Measurements from ENCODE around the gene CNTN5.

The CNTN5 gene

GRCh38 chr11:99592266-99592665 lies 571.5 kb downstream of the CNTN5 start:
- no peaks in the 10 kb centered on the region for H3K4me1 ChIP-seq (ENCODE audit: control insufficient read depth in 1 of 2, insufficient read depth in 2 of 2, low read length in 2 of 2)
- no peak overlapping the region for H2AFZ ChIP-seq (ENCODE audit: insufficient read depth, low read length, poor library complexity)
- H3K4me3 ChIP-seq (ENCODE audit: low read depth, low read length) = no peak overlapping the region
- no peak overlapping the region for H2AK5ac ChIP-seq (ENCODE audit: low read length)
- H3K27me3 ChIP-seq (ENCODE audit: insufficient read depth, low read length) = no peaks in the 10 kb centered on the region
- H3K36me3 ChIP-seq (ENCODE audit: control insufficient read depth in 1 of 2, insufficient read depth in 2 of 2, low read length in 2 of 2) = no peaks in the 10 kb centered on the region
- H2BK120ac ChIP-seq (ENCODE audit: insufficient read depth, low read length, poor library complexity) = no peak overlapping the region
- no peak overlapping the region for H4K8ac ChIP-seq (ENCODE audit: low read depth, low read length)
- no peak overlapping the region for H3K18ac ChIP-seq (ENCODE audit: low read length)
- H4K91ac ChIP-seq (ENCODE audit: low read depth, low read length) = no peak overlapping the region
- H3K4ac ChIP-seq (ENCODE audit: low read depth, low read length) = no peak overlapping the region
- no peaks in the 10 kb centered on the region for H3K79me2 ChIP-seq (ENCODE audit: control insufficient read depth, insufficient read depth, low read length, poor library complexity)
- H4K12ac ChIP-seq (ENCODE audit: low read depth, low read length) = no peak overlapping the region
- no peak overlapping the region for H3K9ac ChIP-seq (ENCODE audit: low read length)
- no peak overlapping the region for H3K27ac ChIP-seq (ENCODE audit: low read depth, low read length)
- no peak for DNase-seq
- no peak overlapping the region for H3K4me2 ChIP-seq (ENCODE audit: low read length)
- no peak overlapping the region for H2BK12ac ChIP-seq (ENCODE audit: low read length)
- WGBS (ENCODE audit: extremely low coverage, insufficient coverage, insufficient read length) = no CpG with 5 or more reads among the region's 4 CpGs
- no peaks in the 10 kb centered on the region for H3K9me3 ChIP-seq (ENCODE audit: insufficient read depth, low read depth, low read length)
- H3K14ac ChIP-seq (ENCODE audit: low read length) = no peak overlapping the region
- no peaks in the 10 kb centered on the region for H3K79me1 ChIP-seq (ENCODE audit: low read length)
- H3K23ac ChIP-seq (ENCODE audit: low read length) = no peak overlapping the region
- H2BK5ac ChIP-seq (ENCODE audit: low read depth, low read length, poor library complexity) = no peak overlapping the region

GRCh38 chr11:99593197-99593596 lies 572.4 kb downstream of the CNTN5 start:
- Histone ChIP-seq H3K27ac (ENCODE audit: low read depth, low read length) (no peak overlapping the region), H2BK120ac (ENCODE audit: insufficient read depth, low read length, poor library complexity) (no peak overlapping the region), H3K9ac (ENCODE audit: low read length) (no peak overlapping the region), H4K12ac (ENCODE audit: low read depth, low read length) (no peak overlapping the region), H3K23ac (ENCODE audit: low read length) (no peak overlapping the region), H2AFZ (ENCODE audit: insufficient read depth, low read length, poor library complexity) (no peak overlapping the region), H3K79me2 (ENCODE audit: control insufficient read depth, insufficient read depth, low read length, poor library complexity) (no peaks in the 10 kb centered on the region), H3K79me1 (ENCODE audit: low read length) (no peaks in the 10 kb centered on the region), H3K9me3 (ENCODE audit: insufficient read depth, low read depth, low read length) (no peaks in the 10 kb centered on the region), H2BK5ac (ENCODE audit: low read depth, low read length, poor library complexity) (no peak overlapping the region), H4K8ac (ENCODE audit: low read depth, low read length) (no peak overlapping the region), H2AK5ac (ENCODE audit: low read length) (no peak overlapping the region), H3K14ac (ENCODE audit: low read length) (no peak overlapping the region), H3K18ac (ENCODE audit: low read length) (no peak overlapping the region), H3K4me2 (ENCODE audit: low read length) (no peak overlapping the region), H2BK12ac (ENCODE audit: low read length) (no peak overlapping the region), H3K4ac (ENCODE audit: low read depth, low read length) (no peak overlapping the region), H3K4me1 (ENCODE audit: control insufficient read depth in 1 of 2, insufficient read depth in 2 of 2, low read length in 2 of 2) (no peaks in the 10 kb centered on the region), H3K4me3 (ENCODE audit: low read depth, low read length) (no peak overlapping the region), H4K91ac (ENCODE audit: low read depth, low read length) (no peak overlapping the region), H3K27me3 (ENCODE audit: insufficient read depth, low read length) (no peaks in the 10 kb centered on the region), H3K36me3 (ENCODE audit: control insufficient read depth in 1 of 2, insufficient read depth in 2 of 2, low read length in 2 of 2) (no peaks in the 10 kb centered on the region)
- no CpG with 5 or more reads among the region's 1 CpG for WGBS (ENCODE audit: extremely low coverage, insufficient coverage, insufficient read length)
- DNase-seq = no peak

GRCh38 chr11:99601179-99601578 lies 580.4 kb downstream of the CNTN5 start:
- no peak overlapping the region for H2AK5ac ChIP-seq (ENCODE audit: low read length)
- H3K18ac ChIP-seq (ENCODE audit: low read length) = no peak overlapping the region
- no peak overlapping the region for H3K4ac ChIP-seq (ENCODE audit: low read depth, low read length)
- H3K4me1 ChIP-seq (ENCODE audit: control insufficient read depth in 1 of 2, insufficient read depth in 2 of 2, low read length in 2 of 2) = no peaks in the 10 kb centered on the region
- H4K8ac ChIP-seq (ENCODE audit: low read depth, low read length) = no peak overlapping the region
- H3K79me2 ChIP-seq (ENCODE audit: control insufficient read depth, insufficient read depth, low read length, poor library complexity) = no peaks in the 10 kb centered on the region
- no peak overlapping the region for H4K12ac ChIP-seq (ENCODE audit: low read depth, low read length)
- no peak overlapping the region for H3K4me3 ChIP-seq (ENCODE audit: low read depth, low read length)
- H2BK12ac ChIP-seq (ENCODE audit: low read length) = no peak overlapping the region
- DNase-seq = no peak
- H3K23ac ChIP-seq (ENCODE audit: low read length) = no peak overlapping the region
- no peaks in the 10 kb centered on the region for H3K36me3 ChIP-seq (ENCODE audit: control insufficient read depth in 1 of 2, insufficient read depth in 2 of 2, low read length in 2 of 2)
- H3K9ac ChIP-seq (ENCODE audit: low read length) = no peak overlapping the region
- H2AFZ ChIP-seq (ENCODE audit: insufficient read depth, low read length, poor library complexity) = no peak overlapping the region
- H3K14ac ChIP-seq (ENCODE audit: low read length) = no peak overlapping the region
- no peaks in the 10 kb centered on the region for H3K9me3 ChIP-seq (ENCODE audit: insufficient read depth, low read depth, low read length)
- H4K91ac ChIP-seq (ENCODE audit: low read depth, low read length) = no peak overlapping the region
- no peak overlapping the region for H2BK120ac ChIP-seq (ENCODE audit: insufficient read depth, low read length, poor library complexity)
- H3K79me1 ChIP-seq (ENCODE audit: low read length) = no peaks in the 10 kb centered on the region
- no peak overlapping the region for H3K27ac ChIP-seq (ENCODE audit: low read depth, low read length)
- WGBS (ENCODE audit: extremely low coverage, insufficient coverage, insufficient read length) = no CpG with 5 or more reads among the region's 1 CpG
- H2BK5ac ChIP-seq (ENCODE audit: low read depth, low read length, poor library complexity) = no peak overlapping the region
- no peak overlapping the region for H3K4me2 ChIP-seq (ENCODE audit: low read length)
- no peaks in the 10 kb centered on the region for H3K27me3 ChIP-seq (ENCODE audit: insufficient read depth, low read length)

DNA sequence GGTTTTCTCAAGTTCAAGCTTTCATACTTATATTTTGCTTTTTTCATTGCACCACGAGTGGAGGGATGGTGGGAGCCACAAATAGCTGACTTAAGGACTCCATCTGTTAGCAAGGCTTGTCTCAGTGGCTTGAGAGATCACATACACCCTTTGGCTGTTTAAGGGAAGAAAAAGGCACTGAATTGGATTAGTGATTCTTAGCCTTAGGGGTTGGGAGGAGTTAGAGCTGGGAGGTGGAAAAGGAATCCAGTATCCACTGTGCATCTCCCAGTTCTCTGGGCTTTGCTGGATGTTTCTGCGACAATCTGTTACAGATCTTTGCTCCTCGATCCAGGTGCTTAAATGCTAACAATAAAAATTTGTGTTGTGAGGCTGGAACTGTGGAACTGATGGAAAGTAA lies 593.6 kb downstream of the CNTN5 start:
- Histone ChIP-seq H3K9me3 (ENCODE audit: insufficient read depth, low read depth, low read length) (no peaks in the 10 kb centered on the region), H3K4me2 (ENCODE audit: low read length) (no peak overlapping the region), H3K79me1 (ENCODE audit: low read length) (no peaks in the 10 kb centered on the region), H3K4me1 (ENCODE audit: control insufficient read depth in 1 of 2, insufficient read depth in 2 of 2, low read length in 2 of 2) (peaks cover 0 to 2% of the 10 kb centered on the region in 2 experiments), H3K79me2 (ENCODE audit: control insufficient read depth, insufficient read depth, low read length, poor library complexity) (no peaks in the 10 kb centered on the region), H2AFZ (ENCODE audit: insufficient read depth, low read length, poor library complexity) (no peak overlapping the region), H3K4me3 (ENCODE audit: low read depth, low read length) (no peak overlapping the region), H3K27ac (ENCODE audit: low read depth, low read length) (no peak overlapping the region), H4K12ac (ENCODE audit: low read depth, low read length) (no peak overlapping the region), H3K27me3 (ENCODE audit: insufficient read depth, low read length) (no peaks in the 10 kb centered on the region), H3K23ac (ENCODE audit: low read length) (no peak overlapping the region), H2AK5ac (ENCODE audit: low read length) (no peak overlapping the region), H4K8ac (ENCODE audit: low read depth, low read length) (no peak overlapping the region), H2BK12ac (ENCODE audit: low read length) (no peak overlapping the region), H3K14ac (ENCODE audit: low read length) (no peak overlapping the region), H3K4ac (ENCODE audit: low read depth, low read length) (no peak overlapping the region), H3K36me3 (ENCODE audit: control insufficient read depth in 1 of 2, insufficient read depth in 2 of 2, low read length in 2 of 2) (no peaks in the 10 kb centered on the region), H2BK5ac (ENCODE audit: low read depth, low read length, poor library complexity) (no peak overlapping the region), H3K18ac (ENCODE audit: low read length) (no peak overlapping the region), H3K9ac (ENCODE audit: low read length) (no peak overlapping the region), H2BK120ac (ENCODE audit: insufficient read depth, low read length, poor library complexity) (no peak overlapping the region), H4K91ac (ENCODE audit: low read depth, low read length) (no peak overlapping the region)
- no CpG with 5 or more reads among the region's 3 CpGs for WGBS (ENCODE audit: extremely low coverage, insufficient coverage, insufficient read length)
- no peak for DNase-seq
